D721Med (cell line): ENCODE results near the gene SLMAP.

Source experiments
- DNase-seq: peaks from one replicate; pipeline ENCODE4 v3.0.0; 2011; ENCODE audit warnings: low spot score; ENCODE audit not compliant: insufficient read length
- FAIRE-seq: peaks from 2 replicates; lab custom pipeline; 2011; peaks lifted over from hg19 to GRCh38; lab: Jason Lieb, UNC
- TF ChIP-seq, protein P1 (sequence below): IDR thresholded peaks from 2 replicates; pipeline ENCODE4 v1.5.1; 2012; ENCODE audit warnings: mild to moderate bottlenecking, control low read depth; ENCODE audit not compliant: insufficient read depth; ENCODE audit errors: missing control alignments

SLMAP gene

GRCh38 chr3:57746156-57747010, 9.7 kb upstream of the SLMAP start:
- FAIRE-seq (no peak), DNase-seq (no peak)
- TF ChIP-seq, protein P1, sequence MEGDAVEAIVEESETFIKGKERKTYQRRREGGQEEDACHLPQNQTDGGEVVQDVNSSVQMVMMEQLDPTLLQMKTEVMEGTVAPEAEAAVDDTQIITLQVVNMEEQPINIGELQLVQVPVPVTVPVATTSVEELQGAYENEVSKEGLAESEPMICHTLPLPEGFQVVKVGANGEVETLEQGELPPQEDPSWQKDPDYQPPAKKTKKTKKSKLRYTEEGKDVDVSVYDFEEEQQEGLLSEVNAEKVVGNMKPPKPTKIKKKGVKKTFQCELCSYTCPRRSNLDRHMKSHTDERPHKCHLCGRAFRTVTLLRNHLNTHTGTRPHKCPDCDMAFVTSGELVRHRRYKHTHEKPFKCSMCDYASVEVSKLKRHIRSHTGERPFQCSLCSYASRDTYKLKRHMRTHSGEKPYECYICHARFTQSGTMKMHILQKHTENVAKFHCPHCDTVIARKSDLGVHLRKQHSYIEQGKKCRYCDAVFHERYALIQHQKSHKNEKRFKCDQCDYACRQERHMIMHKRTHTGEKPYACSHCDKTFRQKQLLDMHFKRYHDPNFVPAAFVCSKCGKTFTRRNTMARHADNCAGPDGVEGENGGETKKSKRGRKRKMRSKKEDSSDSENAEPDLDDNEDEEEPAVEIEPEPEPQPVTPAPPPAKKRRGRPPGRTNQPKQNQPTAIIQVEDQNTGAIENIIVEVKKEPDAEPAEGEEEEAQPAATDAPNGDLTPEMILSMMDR, result no peak

DNA sequence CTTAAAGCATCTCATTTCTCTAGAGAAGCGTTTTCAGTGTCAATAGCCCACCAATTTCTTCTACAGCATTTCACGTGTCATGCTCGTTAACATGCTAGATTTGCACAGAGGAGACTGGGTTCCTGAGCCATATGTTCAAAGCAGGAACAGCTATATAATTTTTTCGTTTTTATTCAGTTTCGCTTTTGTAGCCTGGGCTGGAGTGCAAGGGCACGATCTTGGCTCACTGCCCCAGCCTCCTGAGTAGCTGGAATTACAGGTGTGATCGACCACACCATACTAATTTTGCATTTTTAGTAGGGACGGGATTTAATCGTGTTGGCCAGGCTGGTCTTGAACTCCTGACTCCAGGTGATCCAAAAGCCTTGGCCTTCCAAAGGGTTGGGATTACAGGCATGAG, 6.6 kb upstream of the SLMAP start:
- TF ChIP-seq, protein P1, result no peak
- DNase-seq (no peak), FAIRE-seq (no peak)

GRCh38 chr3:57752307-57752706, 3.8 kb upstream of the SLMAP start:
- TF ChIP-seq, protein P1, result no peak
- FAIRE-seq (no peak), DNase-seq (no peak)

DNA sequence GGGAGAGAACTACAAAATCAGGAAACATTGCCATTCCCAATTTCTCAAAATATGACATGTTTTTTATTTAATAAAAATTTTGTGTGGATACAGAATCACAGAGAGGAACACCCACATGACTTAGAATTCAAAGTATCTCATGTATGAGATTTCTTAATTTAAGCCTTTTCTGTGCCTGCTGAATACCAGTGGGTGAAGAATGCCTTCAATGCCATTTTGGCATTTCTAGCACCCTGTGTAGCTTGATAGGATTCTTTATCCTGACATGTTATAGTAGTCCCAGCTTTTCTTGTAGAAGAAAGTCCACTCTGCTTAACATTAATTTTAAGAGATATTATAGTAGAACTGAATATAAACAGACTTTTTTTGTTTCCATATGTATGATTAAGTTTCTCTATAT, 3.1 kb upstream of the SLMAP start:
- TF ChIP-seq, protein P1, result no peak
- FAIRE-seq, result no peak
- DNase-seq, result no peak

GRCh38 chr3:57755368-57755675, 787 bp upstream of the SLMAP start:
- TF ChIP-seq, protein P1, result no peak
- no peak for DNase-seq

DNA sequence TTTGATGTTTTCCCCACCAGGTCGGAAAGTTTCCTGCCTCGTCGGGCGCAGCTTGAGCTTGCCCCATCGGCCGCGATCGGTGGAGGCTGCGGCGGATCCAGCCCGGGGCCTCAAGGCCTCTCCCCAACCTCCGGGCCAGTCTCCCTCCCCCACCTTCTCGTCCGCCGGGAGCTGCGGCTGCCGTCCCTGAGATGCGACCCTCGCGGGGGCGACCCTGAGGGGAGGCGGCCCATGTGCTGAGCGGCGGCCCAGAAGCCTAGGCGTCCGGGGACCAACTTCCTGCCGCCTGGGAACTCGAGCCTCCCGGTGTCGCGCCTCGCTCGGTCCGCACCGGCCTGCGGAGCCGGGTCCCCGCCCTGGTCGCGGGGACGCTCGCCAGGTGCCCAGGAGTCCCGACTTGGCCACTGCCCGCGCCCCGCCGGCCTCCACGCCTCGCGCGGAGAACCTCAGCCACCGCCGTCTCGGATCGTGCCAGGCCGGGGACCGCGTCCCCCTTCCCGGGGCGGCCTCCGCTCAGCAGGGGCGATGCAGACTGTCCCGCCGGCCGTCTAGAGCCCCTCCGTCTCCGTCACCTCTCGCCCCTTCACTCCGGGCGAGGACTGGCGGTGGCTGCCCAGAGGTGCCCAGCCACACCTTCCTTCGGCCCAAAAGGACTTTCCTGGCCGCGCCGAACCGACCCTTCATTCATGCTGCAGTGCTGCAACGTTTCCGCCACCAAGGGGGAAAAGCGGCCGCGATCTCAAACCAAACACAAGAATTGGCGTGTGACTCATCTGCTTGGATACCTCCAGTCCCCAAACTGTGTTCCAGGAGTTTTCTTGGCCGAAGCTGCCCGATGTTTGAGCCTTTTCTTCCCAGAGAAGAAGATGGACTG, 656 bp downstream of the SLMAP start:
- DNase-seq (no peak), FAIRE-seq (no peak)
- TF ChIP-seq, protein P1, result no peak

More at GRCh38 chr3:57755368-57755675, 787 bp upstream of the SLMAP start:
- no peak for FAIRE-seq
